WI38 (cell line): ENCODE data around the gene AKNA.
"Not testable (repeated sequence)": the region's sequence is repeated elsewhere in the genome, so short reads cannot be mapped to it uniquely, and the experiment has no call there.

Experiments used
- H3K4me3 ChIP-seq: 2 replicates; pipeline ENCODE4 v1.5.1; 2011; ENCODE audit warnings: low read depth, mild to moderate bottlenecking, control low read depth, low read length
- TF ChIP-seq, protein P1 (sequence below): IDR thresholded peaks from 2 replicates; pipeline ENCODE4 v1.5.1; 2012; ENCODE audit warnings: low read depth, mild to moderate bottlenecking, control low read depth, low read length

Gene AKNA

DNA sequence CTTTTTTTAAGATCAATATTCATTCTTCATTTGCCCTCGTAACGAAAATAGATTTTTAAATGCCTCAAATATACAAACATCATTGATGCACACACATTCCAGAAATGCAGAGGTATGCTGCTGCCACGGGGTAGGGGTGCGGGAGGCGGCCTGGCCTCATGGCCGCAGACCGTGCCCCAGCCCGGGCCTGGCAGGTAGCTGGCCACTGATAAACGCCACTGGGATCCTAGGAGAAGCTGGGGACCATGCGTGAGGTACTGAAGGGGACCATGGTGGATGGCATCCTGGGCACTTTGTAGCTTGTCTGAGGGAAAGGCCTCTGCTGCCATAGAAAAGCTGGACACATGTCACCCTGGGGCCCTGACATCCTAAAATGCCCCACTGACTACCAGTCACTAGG is 51.6 kb downstream of the AKNA start:
- no peak overlapping the region for H3K4me3 ChIP-seq
- TF ChIP-seq, protein P1, sequence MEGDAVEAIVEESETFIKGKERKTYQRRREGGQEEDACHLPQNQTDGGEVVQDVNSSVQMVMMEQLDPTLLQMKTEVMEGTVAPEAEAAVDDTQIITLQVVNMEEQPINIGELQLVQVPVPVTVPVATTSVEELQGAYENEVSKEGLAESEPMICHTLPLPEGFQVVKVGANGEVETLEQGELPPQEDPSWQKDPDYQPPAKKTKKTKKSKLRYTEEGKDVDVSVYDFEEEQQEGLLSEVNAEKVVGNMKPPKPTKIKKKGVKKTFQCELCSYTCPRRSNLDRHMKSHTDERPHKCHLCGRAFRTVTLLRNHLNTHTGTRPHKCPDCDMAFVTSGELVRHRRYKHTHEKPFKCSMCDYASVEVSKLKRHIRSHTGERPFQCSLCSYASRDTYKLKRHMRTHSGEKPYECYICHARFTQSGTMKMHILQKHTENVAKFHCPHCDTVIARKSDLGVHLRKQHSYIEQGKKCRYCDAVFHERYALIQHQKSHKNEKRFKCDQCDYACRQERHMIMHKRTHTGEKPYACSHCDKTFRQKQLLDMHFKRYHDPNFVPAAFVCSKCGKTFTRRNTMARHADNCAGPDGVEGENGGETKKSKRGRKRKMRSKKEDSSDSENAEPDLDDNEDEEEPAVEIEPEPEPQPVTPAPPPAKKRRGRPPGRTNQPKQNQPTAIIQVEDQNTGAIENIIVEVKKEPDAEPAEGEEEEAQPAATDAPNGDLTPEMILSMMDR, result no peak

DNA sequence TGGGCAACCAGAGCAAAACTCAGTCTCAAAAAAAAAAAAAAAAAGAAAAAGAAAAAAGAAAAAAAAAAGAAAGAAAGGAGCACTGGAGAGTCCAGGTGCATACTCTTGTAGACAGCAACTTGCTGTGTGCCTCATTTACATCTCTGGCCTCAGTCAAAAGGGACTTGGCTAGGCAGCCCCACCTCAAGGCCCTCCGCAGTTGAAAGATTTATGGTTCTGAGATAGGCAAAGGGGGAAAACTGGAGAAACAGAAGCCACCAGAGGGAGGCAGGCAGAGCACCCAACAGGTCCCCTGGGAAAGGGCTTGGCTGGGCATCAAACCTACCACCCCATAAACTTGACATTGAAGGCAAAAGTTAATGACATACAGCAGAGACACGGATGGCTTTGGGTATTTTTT is 52.0 kb downstream of the AKNA start:
- TF ChIP-seq, protein P1, result no peak

DNA sequence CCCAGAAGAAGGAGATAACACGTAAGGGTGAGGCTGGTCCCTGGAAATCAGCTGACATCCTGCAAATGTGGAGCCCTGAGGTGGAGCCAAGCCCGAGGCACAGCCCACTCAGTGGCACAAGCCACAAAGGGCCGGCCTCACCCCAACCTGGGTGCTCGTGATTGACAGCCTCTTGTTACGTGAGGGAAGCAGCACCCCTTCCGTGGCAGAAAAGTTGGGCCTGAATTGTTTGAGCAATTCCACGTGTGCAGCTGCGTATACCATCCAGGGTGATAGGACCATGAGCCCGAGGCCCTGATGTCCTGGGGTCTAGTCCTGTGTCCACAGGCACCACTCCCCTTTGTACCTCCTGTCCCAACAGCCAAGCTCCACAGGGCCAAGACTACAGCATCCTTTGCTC is 53.3 kb downstream of the AKNA start:
- no peak overlapping the region for H3K4me3 ChIP-seq
- TF ChIP-seq, protein P1, result no peak

More for the DNA sequence above, 52.0 kb downstream of the AKNA start:
- no peak overlapping the region for H3K4me3 ChIP-seq

GRCh38 chr9:114333718-114334117 is 54.1 kb downstream of the AKNA start:
- H3K4me3 ChIP-seq, result not testable (repeated sequence)

DNA sequence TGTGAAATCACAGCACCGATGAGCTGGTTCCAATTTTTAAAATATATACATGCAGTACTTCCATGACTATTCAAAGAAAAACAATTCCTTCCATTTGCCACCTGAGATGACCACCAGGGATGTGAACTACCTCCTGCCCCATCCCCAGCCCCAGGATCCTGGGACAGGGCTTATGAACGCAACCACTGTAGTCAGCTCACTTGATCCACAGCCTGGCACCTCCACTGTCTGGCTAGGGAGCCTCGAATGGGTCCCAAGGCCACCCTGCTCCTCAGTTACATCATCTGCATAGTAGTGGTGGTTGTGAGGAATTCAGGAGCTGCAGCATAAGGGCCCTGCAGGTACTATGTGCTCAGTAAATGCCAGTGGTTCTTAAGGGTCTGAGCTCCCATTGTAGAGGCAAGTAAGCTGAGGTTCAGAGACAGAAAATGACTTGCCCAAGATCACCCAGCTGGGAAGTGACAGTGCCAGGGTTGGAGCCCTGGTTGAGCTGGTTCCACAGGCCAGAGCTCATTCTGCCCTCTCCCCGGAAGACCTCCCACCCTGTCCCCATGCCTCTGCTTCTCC is 55.2 kb downstream of the AKNA start:
- H3K4me3 ChIP-seq, result not testable (repeated sequence)

- H3K4me3 ChIP-seq, result not testable (repeated sequence)
These were observed 56.3 kb downstream of the AKNA start for GRCh38 chr9:114331229-114332195.

DNA sequence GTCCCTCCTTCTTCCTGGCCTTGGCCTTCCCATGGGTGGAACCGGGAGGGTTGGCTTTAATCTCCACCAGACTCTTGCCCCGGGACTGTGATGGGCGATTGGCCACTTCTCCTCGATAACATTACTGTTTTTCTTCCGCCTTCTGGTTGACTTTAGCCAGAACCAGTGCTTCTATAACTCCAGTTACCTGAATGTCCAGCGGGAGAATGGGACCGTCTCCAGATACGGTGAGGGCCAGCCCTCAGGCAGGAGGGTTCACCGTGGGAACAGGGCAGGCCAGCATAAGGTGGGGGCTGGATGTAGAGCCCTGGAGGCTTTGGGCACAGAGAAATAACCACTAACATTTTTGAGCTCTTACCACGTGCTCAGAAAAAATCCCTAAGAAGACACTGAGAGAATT is 57.1 kb downstream of the AKNA start:
- TF ChIP-seq, protein P1, result no peak
- H3K4me3 ChIP-seq, result no peak overlapping the region

- H3K4me3 ChIP-seq, result not testable (repeated sequence)
These were observed 58.2 kb downstream of the AKNA start, which contains the start of gene ORM2 for GRCh38 chr9:114329625-114330022. ORM2 (plus strand) TSS chr9:114329869; CDS start chr9:114329905, 36 bp downstream.

DNA sequence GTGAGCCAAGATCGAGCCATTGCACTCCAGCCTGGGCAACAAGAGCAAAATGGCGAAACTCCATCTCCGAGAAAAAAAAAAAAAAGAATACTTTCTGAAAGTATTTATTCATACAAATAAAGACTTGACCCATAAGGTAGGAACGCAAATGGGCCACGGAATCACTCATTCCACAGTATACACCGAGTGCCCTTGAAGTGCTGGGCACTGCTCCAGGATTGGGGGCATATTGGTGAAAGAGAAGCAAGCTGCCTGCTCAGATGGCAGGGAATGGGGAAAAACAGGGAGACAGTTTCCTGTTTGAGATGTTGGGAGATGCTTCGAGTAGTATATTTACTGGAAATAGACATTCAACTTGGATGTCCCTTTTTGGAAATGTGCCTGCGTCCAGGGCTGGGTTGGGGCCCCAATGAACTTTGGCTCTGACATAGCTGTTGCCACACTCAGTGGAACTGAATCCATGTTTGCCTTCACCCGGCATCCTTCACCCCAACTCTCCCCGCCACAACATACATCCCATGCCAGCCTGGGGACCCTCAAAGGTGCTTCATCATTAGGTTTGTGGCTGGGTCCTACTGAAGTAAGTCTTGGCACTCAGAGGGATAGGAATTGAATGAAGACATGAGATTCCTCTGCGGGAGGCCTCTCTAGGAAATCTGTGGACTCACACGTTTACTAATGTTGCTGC is 58.7 kb downstream of the AKNA start:
- H3K4me3 ChIP-seq, result not testable (repeated sequence)

DNA sequence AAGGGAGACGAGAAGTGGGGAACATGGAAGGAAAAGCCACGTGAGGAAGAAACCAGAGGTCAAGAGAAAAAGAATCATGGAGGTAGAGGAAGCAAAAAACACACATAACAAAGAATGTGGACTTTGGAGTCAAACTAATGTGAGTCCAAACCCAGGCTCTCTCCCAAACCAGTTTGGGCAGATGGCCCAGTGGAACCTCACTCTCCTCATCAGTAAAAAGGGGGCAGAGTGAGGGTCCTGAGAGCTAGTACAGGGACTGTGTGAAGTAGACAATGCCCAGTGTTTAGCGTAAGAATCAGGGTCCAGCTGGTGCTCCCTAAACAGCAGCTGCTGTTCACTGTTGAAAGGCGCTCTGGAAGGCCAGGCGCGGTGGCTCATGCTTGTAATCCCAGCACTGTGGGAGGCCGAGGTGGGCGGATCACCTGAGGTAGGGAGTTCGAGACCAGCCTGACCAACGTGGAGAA is 59.4 kb downstream of the AKNA start:
- H3K4me3 ChIP-seq, result not testable (repeated sequence)
